ENCODE measurements around the gene SLC29A3.

SLC29A3 gene

GRCh38 chr10:71321386-71321785 is 2.3 kb downstream of the SLC29A3 start:
- no peak for DNase-seq (ENCODE audit: low read depth)

DNA sequence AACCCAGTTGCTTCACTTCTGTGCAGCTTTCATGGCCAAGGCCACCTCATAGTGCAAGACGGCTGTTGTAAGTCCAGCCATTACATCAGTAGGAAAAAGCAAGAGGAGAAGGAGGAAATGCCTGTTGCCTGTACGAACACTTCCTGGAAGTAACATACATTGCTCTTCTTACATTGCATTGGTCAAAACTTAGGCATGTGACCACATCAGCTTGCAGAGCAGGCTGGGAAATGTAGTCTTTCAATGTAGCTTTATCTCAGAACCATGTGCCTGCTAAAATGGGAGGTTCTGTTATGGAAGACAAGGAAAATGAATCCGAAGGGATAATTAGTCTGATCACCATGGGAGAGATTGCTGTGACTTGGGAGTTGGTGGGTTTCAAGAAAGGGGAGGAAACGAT is 4.3 kb downstream of the SLC29A3 start:
- DNase-seq (ENCODE audit: low read depth) = no peak

GRCh38 chr10:71324743-71325142 is 5.7 kb downstream of the SLC29A3 start:
- no peak for DNase-seq (ENCODE audit: low read depth)

DNA sequence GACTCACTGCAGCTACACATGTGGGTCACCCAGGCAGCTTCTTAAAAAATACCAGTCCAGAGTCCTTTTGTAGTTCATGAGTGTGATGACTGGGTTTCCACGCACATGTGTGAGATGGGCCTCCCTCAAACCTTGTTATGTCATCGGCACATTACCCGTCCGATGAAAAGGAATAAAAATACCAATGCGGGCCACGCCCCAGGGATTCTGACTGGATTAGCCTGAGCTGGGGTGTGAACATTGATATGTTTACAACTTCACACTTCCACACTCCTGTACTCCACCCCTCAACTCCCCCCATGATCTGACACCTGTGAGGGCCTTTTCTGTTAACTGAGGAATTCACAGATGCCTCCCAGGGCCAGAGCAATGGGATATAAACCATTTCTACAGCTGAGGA is 6.2 kb downstream of the SLC29A3 start:
- DNase-seq (ENCODE audit: low read depth) = no peak

GRCh38 chr10:71326464-71326881 is 7.4 kb downstream of the SLC29A3 start:
- DNase-seq (ENCODE audit: low read depth) = no peak

GRCh38 chr10:71330789-71331404 is 11.8 kb downstream of the SLC29A3 start:
- DNase-seq (ENCODE audit: low read depth) = no peak

- DNase-seq (ENCODE audit: low read depth) = no peak
Observed at GRCh38 chr10:71331736-71332135, 12.7 kb downstream of the SLC29A3 start.

GRCh38 chr10:71332466-71332865 is 13.4 kb downstream of the SLC29A3 start:
- DNase-seq (ENCODE audit: low read depth) = no peak

DNA sequence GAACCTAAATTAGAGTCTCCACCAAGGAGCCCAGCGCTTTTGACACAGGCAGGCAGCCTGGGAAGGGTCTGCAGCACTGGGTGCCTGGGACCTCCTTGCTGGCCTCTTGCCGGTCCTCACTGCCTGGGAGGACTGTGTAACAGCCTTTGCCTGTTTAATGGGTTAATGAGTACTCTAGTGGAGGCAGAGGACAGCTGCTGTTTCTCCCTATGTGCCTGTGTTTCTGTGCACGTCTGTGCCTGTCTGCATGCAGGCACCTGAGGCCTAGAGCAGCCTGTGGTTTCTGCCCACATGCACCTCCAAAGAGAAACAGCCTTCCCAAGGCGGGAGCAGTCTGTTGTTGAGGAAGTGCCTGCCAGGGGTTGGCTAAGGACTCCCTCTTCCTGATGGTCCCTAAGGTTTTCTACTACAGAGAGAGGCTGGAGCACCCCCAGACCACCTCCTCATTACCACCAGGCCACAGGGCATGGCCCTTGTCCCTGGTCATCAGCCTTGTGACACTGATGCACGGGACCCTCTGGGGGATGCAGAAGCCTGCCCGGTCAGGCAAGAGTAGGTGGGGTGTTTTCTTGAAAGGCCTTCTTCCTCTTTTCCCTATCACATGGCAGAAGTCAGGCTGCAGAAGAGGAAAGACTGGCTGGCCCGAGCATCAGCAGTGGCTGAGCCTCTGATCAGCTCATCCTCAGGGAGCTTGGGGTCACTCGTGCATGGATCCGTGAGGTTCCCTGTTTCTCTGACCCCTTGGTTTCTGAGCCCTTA is 14.2 kb downstream of the SLC29A3 start:
- no peak for DNase-seq (ENCODE audit: low read depth)

DNA sequence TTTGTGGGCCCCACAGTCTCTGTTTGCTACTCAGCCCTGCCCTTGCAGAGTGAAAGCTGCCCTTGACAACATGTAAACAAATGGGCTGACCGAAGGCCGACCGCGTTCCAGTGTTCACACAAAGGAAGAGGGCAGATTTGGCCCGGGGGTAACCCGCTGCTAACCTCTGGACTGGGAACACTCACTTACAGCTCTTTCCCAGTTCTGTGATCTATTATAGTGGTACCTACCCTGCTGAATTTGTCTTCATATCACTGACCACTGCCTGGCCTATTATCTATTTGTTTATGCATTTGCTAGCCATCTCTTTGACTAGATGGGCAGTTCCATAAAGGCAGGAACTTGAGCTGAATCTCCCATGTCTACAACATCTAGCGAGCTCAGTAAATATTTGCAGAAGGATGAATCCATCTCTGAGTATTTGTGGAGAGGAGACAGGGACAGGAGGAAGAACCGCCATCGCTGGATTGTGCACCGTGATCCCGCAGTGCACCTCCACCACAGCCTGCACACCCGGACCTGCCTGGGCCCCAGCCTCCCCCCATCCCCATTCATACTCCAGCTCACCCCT is 15.2 kb downstream of the SLC29A3 start:
- DNase-seq (ENCODE audit: low read depth) = no peak

- DNase-seq (ENCODE audit: low read depth) = no peak
Observed at GRCh38 chr10:71335173-71335708, 16.2 kb downstream of the SLC29A3 start.

GRCh38 chr10:71336632-71337031 is 17.6 kb downstream of the SLC29A3 start:
- no peak for DNase-seq (ENCODE audit: low read depth)

DNA sequence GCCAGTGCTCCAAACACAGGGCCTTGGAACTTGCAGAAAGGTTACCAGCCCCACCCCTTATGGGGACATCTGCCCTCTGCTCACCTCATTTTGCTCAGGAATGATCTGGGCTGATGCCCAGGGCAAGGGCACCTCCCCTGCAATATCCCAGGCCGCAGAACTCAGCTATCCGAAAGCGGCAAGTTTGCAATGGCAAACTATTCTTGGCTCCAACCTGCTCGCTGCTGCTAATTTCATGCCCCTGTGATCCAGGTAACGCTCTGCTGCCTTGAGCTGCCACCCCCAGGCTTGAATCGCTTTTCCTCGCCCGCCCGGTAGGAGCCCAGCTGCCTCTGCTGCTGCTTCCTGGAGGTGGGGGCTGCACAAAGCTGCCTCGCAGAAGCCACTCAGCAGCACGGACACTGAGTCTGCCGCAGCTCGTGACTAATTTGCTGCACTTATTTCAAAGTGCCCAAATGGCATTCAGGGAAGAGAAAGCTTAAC is 18.2 kb downstream of the SLC29A3 start:
- no peak for DNase-seq (ENCODE audit: low read depth)

DNA sequence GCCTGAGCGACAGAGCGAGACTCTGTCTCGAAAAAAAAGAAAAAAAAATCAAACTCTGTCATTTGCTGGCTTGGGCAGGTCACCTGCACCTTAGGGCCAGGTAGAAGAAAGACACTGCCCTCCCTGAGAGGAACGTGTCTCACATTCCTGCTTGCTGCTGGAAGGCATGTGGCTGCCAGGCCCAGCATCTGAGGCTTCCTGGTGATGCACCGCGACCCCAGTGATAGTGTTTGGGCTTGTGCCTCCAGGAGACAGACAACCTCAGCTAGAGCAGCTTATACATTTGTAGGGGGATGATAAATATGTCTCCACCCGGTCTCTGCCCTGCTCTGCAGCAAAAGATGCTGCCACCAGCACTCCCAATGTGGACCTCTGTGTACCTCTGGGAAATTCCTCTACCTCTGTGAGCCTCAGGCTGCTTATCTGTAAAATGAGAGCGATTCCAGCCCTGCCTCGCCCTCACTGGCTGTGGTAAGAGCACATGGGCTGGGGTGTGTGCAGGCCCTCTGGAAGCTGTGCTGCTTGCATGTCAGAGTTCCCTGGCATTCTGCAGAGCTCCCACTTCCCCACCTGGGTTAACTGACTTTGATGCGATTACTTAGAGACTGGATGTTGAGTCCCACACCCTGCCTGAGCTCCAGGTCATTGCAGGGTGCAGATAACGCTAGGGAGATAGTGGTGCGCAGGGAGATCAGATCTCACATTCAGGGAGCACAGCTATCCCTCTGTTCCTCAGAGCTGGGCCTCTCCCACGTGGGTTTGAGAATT is 19.9 kb downstream of the SLC29A3 start:
- DNase-seq (ENCODE audit: low read depth) = no peak

- DNase-seq (ENCODE audit: low read depth) = no peak
Observed at GRCh38 chr10:71339796-71340589, 20.9 kb downstream of the SLC29A3 start.

- no peak for DNase-seq (ENCODE audit: low read depth)
Observed at GRCh38 chr10:71342573-71343391, 23.7 kb downstream of the SLC29A3 start.

DNA sequence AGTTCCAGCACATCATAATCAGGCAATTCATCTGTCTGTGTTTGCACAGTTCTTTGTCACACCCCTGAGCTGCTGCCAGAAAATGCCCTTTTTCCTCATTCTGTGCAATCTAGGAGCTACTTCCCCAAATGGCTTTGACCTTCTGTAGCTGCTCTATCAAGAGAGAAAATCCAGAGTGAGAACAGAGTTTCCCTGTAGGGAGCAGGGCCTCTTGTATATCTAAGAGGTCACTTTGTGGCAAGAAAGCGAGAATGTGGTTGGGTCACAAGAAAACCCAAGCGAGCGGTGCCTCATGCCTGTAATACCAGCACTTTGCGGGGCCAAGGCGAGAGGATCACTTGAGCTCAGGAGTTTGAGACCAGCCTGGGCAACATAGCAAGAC is 24.3 kb downstream of the SLC29A3 start:
- no peak for DNase-seq (ENCODE audit: low read depth)

DNA sequence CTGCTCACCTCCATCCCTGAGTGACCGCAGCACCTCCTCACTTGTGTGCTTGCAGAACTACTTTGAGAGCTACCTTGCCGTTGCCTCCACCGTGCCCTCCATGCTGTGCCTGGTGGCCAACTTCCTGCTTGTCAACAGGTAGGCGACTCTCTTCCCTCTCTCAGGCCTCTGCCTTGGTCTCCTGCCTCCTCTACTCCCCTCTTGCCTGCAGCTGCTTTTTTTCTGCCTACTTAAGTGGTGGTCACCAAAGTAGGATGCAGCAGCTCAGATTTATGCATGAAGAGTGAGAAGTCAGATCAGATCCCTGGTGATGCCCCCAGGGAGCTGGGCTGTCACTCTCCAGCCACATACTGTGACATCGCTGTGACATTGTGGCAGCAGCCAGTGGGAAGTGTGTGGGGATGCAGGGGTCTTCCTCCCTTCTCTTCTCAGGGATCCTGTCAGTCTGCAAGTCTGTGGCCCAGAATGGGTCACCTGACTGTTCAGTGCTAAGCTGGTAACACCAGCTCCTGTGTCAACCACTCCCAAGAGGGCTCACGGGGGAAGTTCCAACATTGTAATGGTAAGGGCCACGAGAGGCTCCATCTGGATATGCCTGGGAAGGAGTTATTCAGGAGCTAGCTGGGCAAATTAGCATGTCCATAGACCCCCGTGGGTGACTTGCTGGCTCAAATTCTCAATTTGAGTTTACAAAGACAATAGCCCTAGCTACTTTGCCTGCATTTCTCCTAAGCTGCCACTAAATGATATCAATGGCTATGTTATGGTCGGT is 25.3 kb downstream of the SLC29A3 start:
- DNase-seq (ENCODE audit: low read depth) = no peak

- no peak for DNase-seq (ENCODE audit: low read depth)
Observed at GRCh38 chr10:71344993-71345480, 26.0 kb downstream of the SLC29A3 start.

GRCh38 chr10:71345694-71346093 is 26.6 kb downstream of the SLC29A3 start:
- no peak for DNase-seq (ENCODE audit: low read depth)
